Thyroid gland (tissue), 4 donors: ENCODE results near the gene GBGT1. TPM values are rescaled to one million over a fixed set of nuclear protein-coding genes. Genes with fewer than 3 reads are reported as not detected.

ENCODE experiments used
- DNase-seq, 2 donors: peaks; one replicate each; pipeline ENCODE4 v3.0.0-alpha.2; 2019
- H3K27ac ChIP-seq, 3 donors: fragments of 200-600 bp; sonication (generic); 1 replicate in 2 of 3; 2 replicates in 1 of 3; pipeline ENCODE4 v1.5.1; 2016 to 2019; ENCODE audit warnings: mild to moderate bottlenecking in 1 of 3, moderate library complexity in 1 of 3
- H3K27me3 ChIP-seq: fragments of 200-600 bp; sonication (generic); one replicate; pipeline ENCODE4 v1.5.1; 2019
- H3K36me3 ChIP-seq, 2 donors: fragments of 200-600 bp; sonication (generic); one replicate each; pipeline ENCODE4 v1.5.1; 2016 to 2019
- H3K4me1 ChIP-seq, 2 donors: fragments of 200-600 bp; sonication (generic); one replicate each; pipeline ENCODE4 v1.5.1; 2017 to 2019
- H3K4me3 ChIP-seq, 3 donors: fragments of 200-600 bp; sonication (generic); replicated peaks in 1 of 3; 1 replicate in 2 of 3; 2 replicates in 1 of 3; pipeline ENCODE4 v1.5.1; 2016; ENCODE audit warnings: mild to moderate bottlenecking in 1 of 3
- H3K9me3 ChIP-seq: fragments of 200-600 bp; sonication (generic); one replicate; pipeline ENCODE4 v1.5.1; 2017
- POLR2A ChIP-seq, 2 donors: fragments of 450-650 bp; IDR thresholded peaks; one replicate each; pipeline ENCODE4 v1.6.1; 2017; ENCODE audit warnings: antibody characterized with exemption in 2 of 2, mild to moderate bottlenecking in 2 of 2, moderate library complexity in 1 of 2
- WGBS, 2 donors: methylation state at CpG; one replicate each; pipeline ENCODE4 v1.1.5; 2017; 5-methylcytosine and 5-hydroxymethylcytosine counted together
- intact Hi-C: fragments of 100-400 bp; cut with DNase I; formaldehyde crosslinking; loops from one replicate; pipeline ENCODE4 v1.15.1; 2023
- total RNA-seq, 4 donors: library from RNA; depleted of rRNA; stranded (reverse); fragments of >200 nt; gene quantifications; one replicate each; pipeline ENCODE4 v1.2.3, GENCODE V29; 2016
- TF ChIP-seq, protein P1 (sequence below), 6 experiments: fragments of 200-600 bp in 3 of 6; fragments of 450-650 bp in 3 of 6; sonication (generic) in 3 of 6; IDR thresholded peaks; one replicate each; pipeline ENCODE4 v1.5.1; 2016 to 2019; ENCODE audit warnings: antibody characterized with exemption in 6 of 6, mild to moderate bottlenecking in 2 of 6, inconsistent platforms in 1 of 6, moderate library complexity in 1 of 6

GBGT1 gene
- total RNA-seq, 4 donors from 2014 or later: 21.4 to 45.0 (median 25.1) TPM

DNA sequence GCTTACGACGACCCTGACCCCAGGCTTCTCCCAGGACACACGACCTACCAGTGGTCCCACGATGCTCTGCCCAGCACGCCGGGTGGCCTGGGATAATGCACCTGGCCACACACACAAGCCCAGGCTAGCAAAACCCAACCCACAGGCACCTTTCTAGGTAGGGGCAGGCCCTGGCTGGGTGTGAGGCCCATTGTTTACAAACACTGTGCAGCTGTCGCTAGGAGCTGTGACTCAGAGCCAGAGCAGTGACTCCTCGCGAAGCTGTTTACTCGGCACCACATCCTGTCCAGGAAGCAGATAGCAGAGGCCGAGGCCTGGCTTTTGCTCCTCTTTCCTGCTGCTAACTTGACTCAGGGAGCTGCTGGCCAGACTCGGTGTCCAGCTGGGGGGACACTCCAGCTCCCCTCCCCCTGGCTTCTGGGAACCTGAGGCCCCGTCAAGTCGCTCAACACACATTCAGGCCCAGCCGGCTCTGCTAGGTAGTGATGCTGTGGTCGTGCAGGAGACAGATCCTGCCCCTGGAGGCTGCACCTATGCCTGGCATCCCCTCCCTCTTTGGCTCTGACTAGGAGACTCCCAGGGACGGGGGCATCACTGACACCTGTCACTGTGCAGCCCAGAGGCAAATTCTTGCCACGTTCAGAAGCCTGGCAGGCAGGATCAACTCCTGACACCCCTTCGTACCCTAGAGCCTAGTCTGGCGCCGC, 29.9 kb downstream of the GBGT1 start:
- DNase-seq: peak; percentile 80 to 93
- H3K4me1 ChIP-seq: peaks cover 61 to 85% of the 10 kb centered on the region in 2 donors
- H3K27me3 ChIP-seq: no peaks in the 10 kb centered on the region
- peak in 1 of 2 donors; percentile 31 for TF ChIP-seq POLR2A (IDR thresholded peaks at IDR 0.05)
- TF ChIP-seq, protein P1, sequence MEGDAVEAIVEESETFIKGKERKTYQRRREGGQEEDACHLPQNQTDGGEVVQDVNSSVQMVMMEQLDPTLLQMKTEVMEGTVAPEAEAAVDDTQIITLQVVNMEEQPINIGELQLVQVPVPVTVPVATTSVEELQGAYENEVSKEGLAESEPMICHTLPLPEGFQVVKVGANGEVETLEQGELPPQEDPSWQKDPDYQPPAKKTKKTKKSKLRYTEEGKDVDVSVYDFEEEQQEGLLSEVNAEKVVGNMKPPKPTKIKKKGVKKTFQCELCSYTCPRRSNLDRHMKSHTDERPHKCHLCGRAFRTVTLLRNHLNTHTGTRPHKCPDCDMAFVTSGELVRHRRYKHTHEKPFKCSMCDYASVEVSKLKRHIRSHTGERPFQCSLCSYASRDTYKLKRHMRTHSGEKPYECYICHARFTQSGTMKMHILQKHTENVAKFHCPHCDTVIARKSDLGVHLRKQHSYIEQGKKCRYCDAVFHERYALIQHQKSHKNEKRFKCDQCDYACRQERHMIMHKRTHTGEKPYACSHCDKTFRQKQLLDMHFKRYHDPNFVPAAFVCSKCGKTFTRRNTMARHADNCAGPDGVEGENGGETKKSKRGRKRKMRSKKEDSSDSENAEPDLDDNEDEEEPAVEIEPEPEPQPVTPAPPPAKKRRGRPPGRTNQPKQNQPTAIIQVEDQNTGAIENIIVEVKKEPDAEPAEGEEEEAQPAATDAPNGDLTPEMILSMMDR (IDR thresholded peaks at IDR 0.05): no peak
- H3K9me3 ChIP-seq: no peaks in the 10 kb centered on the region
- intact Hi-C loops: no loop called here
- H3K4me3 ChIP-seq: no peak overlapping the region
- H3K36me3 ChIP-seq: no peaks in the 10 kb centered on the region
- H3K27ac ChIP-seq: peak overlapping the region; percentile 75 to 92 (median 83)
- WGBS, 2 donors: 48 to 51% methylated on average over 13 to 18 of the region's 21 CpGs

DNA sequence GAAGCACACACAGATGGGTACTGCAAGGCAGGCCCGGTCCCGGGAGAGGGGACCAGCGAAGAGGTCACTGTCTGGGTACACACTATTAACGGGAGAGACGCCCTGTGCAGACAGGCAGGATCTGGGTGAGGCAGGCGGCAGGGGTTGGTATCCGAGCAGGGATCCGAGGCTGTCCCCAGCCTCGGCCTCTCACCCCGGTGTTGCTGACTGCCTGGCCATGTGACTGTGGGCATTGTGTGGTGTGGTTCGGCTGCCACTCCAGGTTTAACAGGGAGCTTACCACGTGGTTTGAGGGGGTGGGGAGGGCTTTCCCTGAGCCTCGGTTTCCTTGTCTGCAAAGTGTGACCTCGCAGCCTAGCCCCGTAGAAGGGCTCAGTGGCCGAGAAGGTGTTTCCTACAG, 31.5 kb downstream of the GBGT1 start:
- TF ChIP-seq POLR2A (IDR thresholded peaks at IDR 0.05): no peak
- TF ChIP-seq, protein P1 (IDR thresholded peaks at IDR 0.05): no peak
- Histone ChIP-seq H3K27ac (peak overlapping the region in 1 of 3 donors; percentile 8), H3K4me1 (peaks cover 65 to 87% of the 10 kb centered on the region in 2 donors), H3K9me3 (no peaks in the 10 kb centered on the region), H3K36me3 (no peaks in the 10 kb centered on the region), H3K4me3 (no peak overlapping the region), H3K27me3 (no peaks in the 10 kb centered on the region)
- no peak for DNase-seq
- 93 to 94% methylated on average over 11 to 16 of the region's 16 CpGs for WGBS, 2 donors
- intact Hi-C loops: no loop called here

GRCh38 chr9:133131506-133131905, 32.2 kb downstream of the GBGT1 start:
- WGBS, 2 donors: 94 to 98% methylated on average over 5 of the region's 5 CpGs
- no peak for DNase-seq
- TF ChIP-seq, protein P1 (IDR thresholded peaks at IDR 0.05): no peak
- TF ChIP-seq POLR2A (IDR thresholded peaks at IDR 0.05): no peak
- Histone ChIP-seq H3K27ac (peak overlapping the region in 2 of 3 donors; percentile 8 to 34), H3K4me1 (peaks cover 71 to 88% of the 10 kb centered on the region in 2 donors), H3K27me3 (no peaks in the 10 kb centered on the region), H3K9me3 (no peaks in the 10 kb centered on the region), H3K4me3 (no peak overlapping the region), H3K36me3 (no peaks in the 10 kb centered on the region)
- intact Hi-C loops: no loop called here

DNA sequence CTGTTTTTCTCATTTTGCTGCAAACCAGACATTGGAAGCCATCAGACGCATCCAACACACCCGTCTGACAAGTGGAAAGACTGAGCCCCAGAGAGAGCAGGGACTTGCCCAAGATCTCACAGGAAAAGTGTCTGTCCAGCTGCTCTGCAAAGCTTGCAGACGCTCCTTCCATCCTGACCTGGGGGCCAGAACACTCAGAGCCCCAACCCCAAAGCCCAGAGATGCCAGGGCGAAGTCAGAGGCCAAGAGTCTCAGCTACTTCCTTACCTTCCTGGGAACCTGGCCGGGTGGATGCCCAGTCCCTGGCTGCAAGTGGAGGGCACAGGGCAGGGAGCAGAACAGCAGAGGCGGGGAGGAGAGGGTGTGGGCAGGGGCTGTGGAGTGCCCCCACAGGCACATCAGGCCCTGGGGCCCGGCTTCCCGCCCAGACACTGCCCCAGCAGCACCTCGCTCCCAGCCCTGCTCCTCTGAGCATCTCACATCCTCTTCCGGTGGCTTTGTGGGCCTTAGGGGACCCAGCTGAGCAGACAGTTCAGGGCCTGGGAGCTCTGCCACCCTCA, 32.9 kb downstream of the GBGT1 start:
- no peak overlapping the region for H3K27ac ChIP-seq
- no peaks in the 10 kb centered on the region for H3K9me3 ChIP-seq
- DNase-seq: no peak
- intact Hi-C loops: no loop called here
- H3K4me3 ChIP-seq: no peak overlapping the region
- TF ChIP-seq, protein P1 (IDR thresholded peaks at IDR 0.05): no peak
- TF ChIP-seq POLR2A (IDR thresholded peaks at IDR 0.05): no peak
- H3K27me3 ChIP-seq: no peaks in the 10 kb centered on the region
- H3K4me1 ChIP-seq: peaks cover 76 to 88% of the 10 kb centered on the region in 2 donors
- WGBS, 2 donors: 79 to 99% methylated on average over 3 of the region's 10 CpGs
- H3K36me3 ChIP-seq: no peaks in the 10 kb centered on the region
